Transverse colon (tissue), 4 donors: ENCODE measurements around the gene WNT6.

ENCODE experiments used
- CTCF ChIP-seq, 5 experiments: fragments of 200-600 bp in 3 of 5; fragments of 450-650 bp in 2 of 5; sonication (generic) in 3 of 5; IDR thresholded peaks; 1 replicate in 2 of 5; 2 replicates in 3 of 5; pipeline ENCODE4 v1.5.1; 2016 to 2017; ENCODE audit warnings: antibody characterized with exemption in 5 of 5, inconsistent platforms in 3 of 5, mild to moderate bottlenecking in 2 of 5, moderate library complexity in 1 of 5
- EP300 ChIP-seq: sonication (generic); formaldehyde crosslinking; IDR thresholded peaks from one replicate; pipeline ENCODE4 v1.6.1; 2017; ENCODE audit warnings: antibody characterized with exemption, low read depth
- POLR2AphosphoS5 ChIP-seq, 3 donors: sonication (generic); formaldehyde crosslinking; IDR thresholded peaks; one replicate each; pipeline ENCODE4 v1.6.1; 2016; ENCODE audit warnings: antibody characterized with exemption in 3 of 3

GRCh38 chr2:218830526-218831306, 28.9 kb upstream of the WNT6 start:
- TF ChIP-seq CTCF (IDR thresholded peaks at IDR 0.05): no peak
- no peak for TF ChIP-seq POLR2AphosphoS5 (IDR thresholded peaks at IDR 0.05)
- no peak for TF ChIP-seq EP300
